Measurements from ENCODE around the gene POLR2F.
"Not testable (repeated sequence)": the region's sequence is repeated elsewhere in the genome, so short reads cannot be mapped to it uniquely, and the experiment has no call there.

- TF ChIP-seq CTCF, POLR2A (IDR thresholded peaks at IDR 0.05): not testable (repeated sequence)
Observed at GRCh38 chr22:37976022-37976421, 22.5 kb downstream of the POLR2F start.
